OCI-LY7 (cell line): ENCODE data around the gene SLC16A2. TPM values are rescaled to one million over a fixed set of nuclear protein-coding genes. Genes with fewer than 3 reads are reported as not detected.

ENCODE experiments used
- BruUV-seq: library from RNA; stranded (reverse); fragments of 400-500 nt; replicated peaks from 2 replicates; lab custom pipeline; 2021; lab: Mats Ljungman, UMichigan
- CTCF ChIA-PET: fragments of 300-600 bp; sonication (Branson Sonifier 250); formaldehyde crosslinking; loops from one replicate; lab custom pipeline; 2022; ENCODE audit warnings: antibody characterized with exemption; ENCODE audit not compliant: unreplicated experiment; lab: Charles Lee
- POLR2A ChIA-PET: fragments of 300-600 bp; sonication (Branson Sonifier 250); formaldehyde crosslinking; loops from one replicate; lab custom pipeline; 2022; ENCODE audit warnings: antibody characterized with exemption; lab: Charles Lee
- DNase-seq: peaks from one replicate; pipeline ENCODE4 v3.0.0-alpha.2; 2015; ENCODE audit warnings: low spot score
- H2AFZ ChIP-seq: fragments of 200-600 bp; sonication (generic), shearing (Covaris generic); 2 replicates; pipeline ENCODE4 v1.6.1; 2014; ENCODE audit warnings: mild to moderate bottlenecking, antibody characterized with exemption, low read length, moderate library complexity
- H3K27ac ChIP-seq: fragments of 200-600 bp; sonication (generic); 2 replicates; pipeline ENCODE4 v1.5.1; 2014; ENCODE audit warnings: mixed run types, low read depth, mild to moderate bottlenecking, moderate library complexity, low read length, inconsistent platforms; ENCODE audit not compliant: poor library complexity, severe bottlenecking
- H3K36me3 ChIP-seq: fragments of 200-600 bp; sonication (generic); 2 replicates; pipeline ENCODE4 v1.6.1; 2014; ENCODE audit warnings: mild to moderate bottlenecking, antibody characterized with exemption, low read length, moderate library complexity, mixed read lengths; ENCODE audit not compliant: insufficient read depth
- H3K4me1 ChIP-seq: fragments of 200-600 bp; sonication (generic); 2 replicates; pipeline ENCODE4 v1.5.1; 2014; ENCODE audit warnings: mild to moderate bottlenecking, low read length; ENCODE audit not compliant: insufficient read depth, poor library complexity, severe bottlenecking
- H3K4me2 ChIP-seq: fragments of 200-600 bp; sonication (generic); 2 replicates; pipeline ENCODE4 v1.6.1; 2014; ENCODE audit warnings: mild to moderate bottlenecking, low read length
- H3K4me3 ChIP-seq: fragments of 200-600 bp; sonication (generic); 2 replicates; pipeline ENCODE4 v1.5.1; 2014; ENCODE audit warnings: mild to moderate bottlenecking, low read depth, low read length; ENCODE audit not compliant: poor library complexity, severe bottlenecking
- H3K79me2 ChIP-seq: fragments of 200-600 bp; sonication (generic); 2 replicates; pipeline ENCODE4 v1.6.1; 2016; ENCODE audit warnings: low read depth, mild to moderate bottlenecking, low read length, moderate library complexity, mixed read lengths; ENCODE audit not compliant: insufficient read depth
- H3K9me2 ChIP-seq: fragments of 200-600 bp; sonication (generic); 2 replicates; pipeline ENCODE4 v1.6.1; 2016; ENCODE audit warnings: mild to moderate bottlenecking, low read length, mixed read lengths; ENCODE audit not compliant: insufficient read depth
- H3K9me3 ChIP-seq: fragments of 200-600 bp; sonication (generic); 2 replicates; pipeline ENCODE4 v1.6.1; 2014; ENCODE audit warnings: mild to moderate bottlenecking, mixed run types, low read length, mixed read lengths
- H4K20me1 ChIP-seq: fragments of 200-600 bp; sonication (generic); 2 replicates; pipeline ENCODE4 v1.6.1; 2014; ENCODE audit warnings: mild to moderate bottlenecking, antibody characterized with exemption, low read length, moderate library complexity, mixed read lengths; ENCODE audit not compliant: insufficient read depth
- CTCF ChIP-seq: fragments of 200-600 bp; sonication (generic); conservative IDR thresholded peaks from 2 replicates; pipeline ENCODE4 v1.5.1; 2014; ENCODE audit warnings: mild to moderate bottlenecking, antibody characterized with exemption, low read length, moderate library complexity, mixed read lengths
- EZH2phosphoT487 ChIP-seq: fragments of 200-600 bp; sonication (generic); IDR thresholded peaks from 2 replicates; pipeline ENCODE4 v1.6.1; 2018; ENCODE audit warnings: low read depth, borderline replicate concordance, mild to moderate bottlenecking, mixed run types, antibody characterized with exemption, low read length, moderate library complexity, mixed read lengths
- intact Hi-C: fragments of 100-400 bp; cut with micrococcal nuclease; formaldehyde crosslinking; loops from one replicate; pipeline ENCODE4 v1.10.0; 2022; ENCODE audit not compliant: unreplicated experiment
- total RNA-seq, 2 experiments: library from RNA; depleted of rRNA in 1 of 2; stranded (reverse); fragments of >200 nt in 1 of 2; shearing (Covaris generic) in 1 of 2; gene quantifications; 2 replicates each; pipeline ENCODE4 v1.2.3, GENCODE V29; 2014 to 2022

The SLC16A2 gene
- total RNA-seq, 2 experiments from 2014 or later, result not detected

DNA sequence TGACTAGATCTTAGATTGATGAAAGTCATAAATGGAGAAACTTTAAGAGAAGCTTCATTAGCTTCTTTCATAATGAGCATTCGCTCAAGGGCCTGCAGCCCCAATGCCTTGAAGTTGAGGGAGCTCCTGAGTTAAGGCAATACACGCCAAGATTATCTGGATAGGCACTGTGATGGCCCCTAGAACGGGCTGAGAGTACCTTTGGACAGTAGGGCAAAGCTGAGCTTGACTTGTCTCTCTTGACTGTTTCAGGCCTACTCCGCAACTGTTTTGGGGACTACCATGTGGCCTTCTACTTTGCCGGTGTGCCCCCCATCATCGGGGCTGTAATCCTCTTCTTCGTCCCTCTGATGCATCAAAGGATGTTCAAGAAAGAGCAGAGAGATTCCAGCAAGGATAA lies 109.8 kb downstream of the SLC16A2 start:
- CTCF ChIA-PET, result no interaction called here
- POLR2A ChIA-PET, result interaction anchor here (1.3 kb wide), 1 partner anchor 9 kb away, joined by 3 read pairs; no protein-coding TSS in a partner anchor

GRCh38 chrX:74534569-74535038 lies 113.3 kb downstream of the SLC16A2 start:
- intact Hi-C loops, result no loop called here
- TF ChIP-seq CTCF (no peak), EZH2phosphoT487 (no peak)
- no peak overlapping the region for H3K27ac ChIP-seq

More for the DNA sequence above, 109.8 kb downstream of the SLC16A2 start:
- H3K27ac ChIP-seq, result no peak overlapping the region
- H3K36me3 ChIP-seq, result no peaks in the 10 kb centered on the region
- intact Hi-C loops, result no loop called here
- TF ChIP-seq CTCF (no peak), EZH2phosphoT487 (no peak)
- H4K20me1 ChIP-seq, result no peaks in the 10 kb centered on the region
- no peaks in the 10 kb centered on the region for H3K4me1 ChIP-seq
- no peak overlapping the region for H3K4me3 ChIP-seq
- DNase-seq, result no peak
- no TSS peak for BruUV-seq
- no peaks in the 10 kb centered on the region for H3K9me2 ChIP-seq
- no peak overlapping the region for H3K4me2 ChIP-seq
- no peak overlapping the region for H2AFZ ChIP-seq
- H3K9me3 ChIP-seq, result no peaks in the 10 kb centered on the region
- H3K79me2 ChIP-seq, result no peaks in the 10 kb centered on the region

DNA sequence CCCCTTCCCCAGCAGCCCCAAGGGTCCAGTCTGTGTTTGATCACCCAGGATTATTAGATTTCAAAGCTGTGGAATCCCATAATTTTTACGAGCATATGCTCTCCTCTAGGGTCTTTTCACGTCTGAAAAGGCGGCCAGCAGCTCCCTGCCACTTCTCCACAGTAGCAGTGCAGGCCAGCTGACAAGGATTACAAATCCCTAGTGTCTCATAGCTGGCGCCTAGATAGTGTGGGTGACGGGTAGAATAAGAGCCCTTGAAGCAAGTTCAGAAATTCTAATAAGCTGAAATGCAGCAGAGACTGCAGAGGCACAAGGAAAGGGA lies 113.8 kb downstream of the SLC16A2 start:
- H3K9me2 ChIP-seq, result no peaks in the 10 kb centered on the region
- no peaks in the 10 kb centered on the region for H4K20me1 ChIP-seq
- ChIA-PET CTCF (no interaction called here), POLR2A (no interaction called here)
- BruUV-seq, result no TSS peak
- no peaks in the 10 kb centered on the region for H3K4me1 ChIP-seq
- DNase-seq, result no peak
- no peaks in the 10 kb centered on the region for H3K9me3 ChIP-seq
- no peaks in the 10 kb centered on the region for H3K36me3 ChIP-seq
- TF ChIP-seq EZH2phosphoT487 (no peak), CTCF (no peak)
- 0 out of 2 replicates have a peak overlapping the region, but pooled peaks have one; percentile 52 for H3K4me2 ChIP-seq
- H3K27ac ChIP-seq, result no peak overlapping the region
- no peak overlapping the region for H3K4me3 ChIP-seq
- H2AFZ ChIP-seq, result peak overlapping the region; percentile 46; the same call in 1 of the 2 replicates
- intact Hi-C loops, result no loop called here
- no peaks in the 10 kb centered on the region for H3K79me2 ChIP-seq

More at GRCh38 chrX:74534569-74535038, 113.3 kb downstream of the SLC16A2 start:
- H2AFZ ChIP-seq, result peak overlapping the region; percentile 46; the same call in 1 of the 2 replicates
- H4K20me1 ChIP-seq, result no peaks in the 10 kb centered on the region
- H3K79me2 ChIP-seq, result no peaks in the 10 kb centered on the region
- H3K4me2 ChIP-seq, result no peak overlapping the region
- H3K9me2 ChIP-seq, result no peaks in the 10 kb centered on the region
- POLR2A ChIA-PET, result no interaction called here
- no peak overlapping the region for H3K4me3 ChIP-seq
- no peaks in the 10 kb centered on the region for H3K36me3 ChIP-seq
- no peak for DNase-seq
- H3K4me1 ChIP-seq, result no peaks in the 10 kb centered on the region
- BruUV-seq, result no TSS peak
- no peaks in the 10 kb centered on the region for H3K9me3 ChIP-seq
- CTCF ChIA-PET, result interaction anchor here (0.6 kb wide), 1 partner anchor 15 kb away, joined by 3 read pairs; no protein-coding TSS in a partner anchor
